Right cardiac atrium (tissue), 5 donors: ENCODE measurements around the gene ADCY7. TPM values are rescaled to one million over a fixed set of nuclear protein-coding genes. Genes with fewer than 3 reads are reported as not detected.

ENCODE experiments used
- ATAC-seq, 2 donors: fragments of 200-7000 bp; cut with Tn5 transposase; one replicate each; pipeline versions ENCODE4 v1.8.0 to v1.9.1; 2020; ENCODE audit warnings: moderate library complexity in 2 of 2, mild to moderate bottlenecking in 1 of 2
- DNase-seq, 3 donors: peaks; one replicate each; pipeline ENCODE4 v3.0.0-alpha.2; 2020
- H3K27ac ChIP-seq: one replicate; pipeline ENCODE4 v1.5.1; 2013; ENCODE audit warnings: mild to moderate bottlenecking, low read length, control low read depth, moderate library complexity
- H3K27me3 ChIP-seq: one replicate; pipeline ENCODE4 v1.6.1; 2013; ENCODE audit not compliant: control insufficient read depth, insufficient read depth
- H3K4me1 ChIP-seq: one replicate; pipeline ENCODE4 v1.6.1; 2013; ENCODE audit warnings: low read length; ENCODE audit not compliant: control insufficient read depth, insufficient read depth
- H3K4me3 ChIP-seq: one replicate; pipeline ENCODE4 v1.5.1; 2013; ENCODE audit warnings: low read length, control low read depth
- H3K9me3 ChIP-seq: one replicate; pipeline ENCODE4 v1.6.1; 2013; ENCODE audit warnings: low read length; ENCODE audit not compliant: control insufficient read depth
- WGBS: extraction: QIAGEN DNeasy Blood & Tissue Kit; methylation state at CpG from one replicate; pipeline ENCODE4 v1.1.7; 2013; 5-methylcytosine and 5-hydroxymethylcytosine counted together
- intact Hi-C, 4 donors: fragments of 100-400 bp; cut with DNase I; formaldehyde crosslinking; loops; one replicate each; pipeline versions ENCODE4 v1.11.0 to v1.14.0; 2022 to 2023
- polyA plus RNA-seq: library from polyadenylated mRNA; stranded (reverse); fragments of 200-250 nt; gene quantifications from one replicate; pipeline ENCODE4 v1.2.3, GENCODE V29; 2013
- total RNA-seq, 4 donors: library from RNA; stranded (reverse); fragmentation: NEBNext Ultra II Directional; extraction: Animal tissue kit (Norgen Biotek cat#: 25700); gene quantifications; one replicate each; pipeline ENCODE4 v1.2.1, GENCODE V29; 2021
- donor health status: healthy with polysubstance abuse.
- donor health status: DM: no; HTN: yes; CAD: no.
- donor health status: DM: no; HTN: no; CAD: no.
- donor health status: DM: no; HTN: yes; CAD: no; lungs with severe emphysema.
- donor health status: DM: yes; HTN: yes; CAD: no.

The ADCY7 gene
- total and polyA plus RNA-seq, 5 donors = 4.8 to 21.2 (median 17.6) TPM

DNA sequence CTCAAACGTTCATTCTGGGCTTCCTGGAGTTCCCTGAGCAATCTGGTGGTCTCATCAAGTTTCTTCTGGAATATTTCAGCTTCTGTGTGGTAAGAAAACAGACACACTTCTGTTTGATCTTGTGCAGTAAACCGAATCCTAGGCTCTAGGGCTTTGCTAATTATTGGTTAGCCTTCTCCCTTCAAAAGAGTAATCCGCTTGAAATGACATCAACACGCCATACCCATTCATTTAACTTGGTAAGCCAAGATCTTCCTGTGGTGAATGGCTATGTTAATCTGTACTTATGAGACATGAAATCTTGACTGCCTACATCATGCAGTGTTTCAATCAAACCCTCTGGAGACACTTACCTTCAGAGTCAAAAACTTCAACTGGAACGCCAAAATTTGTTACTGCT lies 54.0 kb downstream of the ADCY7 start:
- H3K4me3 ChIP-seq = no peak overlapping the region

GRCh38 chr16:50322333-50322732 lies 56.0 kb downstream of the ADCY7 start:
- no peak for ATAC-seq
- WGBS = 77% methylated on average over 1 of the region's 1 CpG
- intact Hi-C loops = no loop called here
- H3K27me3 ChIP-seq = no peaks in the 10 kb centered on the region
- no peak for DNase-seq
- H3K4me3 ChIP-seq = no peak overlapping the region
- no peak overlapping the region for H3K27ac ChIP-seq
- H3K9me3 ChIP-seq = no peaks in the 10 kb centered on the region
- no peaks in the 10 kb centered on the region for H3K4me1 ChIP-seq

More for the DNA sequence above, 54.0 kb downstream of the ADCY7 start:
- WGBS = 88% methylated on average over 5 of the region's 5 CpGs
- Histone ChIP-seq H3K27ac (no peak overlapping the region), H3K4me1 (no peaks in the 10 kb centered on the region), H3K9me3 (no peaks in the 10 kb centered on the region), H3K27me3 (no peaks in the 10 kb centered on the region)
- DNase-seq (no peak), ATAC-seq (no peak)
- intact Hi-C loops = no loop called here

- intact Hi-C loops = no loop called here
- 66% methylated on average over 11 of the region's 11 CpGs for WGBS
- Histone ChIP-seq H3K27me3 (no peaks in the 10 kb centered on the region), H3K27ac (no peak overlapping the region), H3K4me1 (no peaks in the 10 kb centered on the region), H3K9me3 (no peaks in the 10 kb centered on the region), H3K4me3 (no peak overlapping the region)
- peak in 1 of 3 donors; percentile 21 for DNase-seq
- ATAC-seq = no peak
These were observed 57.1 kb downstream of the ADCY7 start for GRCh38 chr16:50323335-50324011.

GRCh38 chr16:50324345-50324744 lies 58.0 kb downstream of the ADCY7 start:
- no peak overlapping the region for H3K27ac ChIP-seq

DNA sequence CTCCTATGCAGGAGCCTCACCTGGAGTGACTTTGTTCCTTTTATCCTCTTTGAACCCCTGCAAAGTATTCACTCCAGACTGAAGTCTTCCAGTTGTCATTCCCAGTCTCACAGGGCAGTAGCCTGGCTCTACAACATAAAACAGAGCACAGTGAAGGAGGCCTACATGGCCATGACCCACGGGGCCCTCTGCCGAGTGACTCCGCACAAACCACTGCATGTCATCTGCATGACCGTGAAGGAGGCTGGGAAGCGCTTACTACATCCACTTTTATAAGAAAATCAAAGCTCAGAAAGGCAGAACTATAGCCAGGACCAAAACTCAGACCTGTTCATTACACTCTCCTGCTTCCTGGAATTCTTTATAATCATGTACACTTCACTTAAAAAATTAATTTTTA lies 59.9 kb downstream of the ADCY7 start:
- H3K4me1 ChIP-seq = no peaks in the 10 kb centered on the region
- intact Hi-C loops = no loop called here
- WGBS = 86% methylated on average over 5 of the region's 5 CpGs
- H3K4me3 ChIP-seq = no peak overlapping the region
- H3K27ac ChIP-seq = no peak overlapping the region
- H3K27me3 ChIP-seq = no peaks in the 10 kb centered on the region
- H3K9me3 ChIP-seq = no peaks in the 10 kb centered on the region
- ATAC-seq (no peak), DNase-seq (no peak)

More at GRCh38 chr16:50324345-50324744, 58.0 kb downstream of the ADCY7 start:
- Histone ChIP-seq H3K27me3 (no peaks in the 10 kb centered on the region), H3K4me3 (no peak overlapping the region), H3K4me1 (no peaks in the 10 kb centered on the region), H3K9me3 (no peaks in the 10 kb centered on the region)
- intact Hi-C loops = no loop called here
- ATAC-seq (no peak), DNase-seq (no peak)
- WGBS = 78% methylated on average over 6 of the region's 6 CpGs

DNA sequence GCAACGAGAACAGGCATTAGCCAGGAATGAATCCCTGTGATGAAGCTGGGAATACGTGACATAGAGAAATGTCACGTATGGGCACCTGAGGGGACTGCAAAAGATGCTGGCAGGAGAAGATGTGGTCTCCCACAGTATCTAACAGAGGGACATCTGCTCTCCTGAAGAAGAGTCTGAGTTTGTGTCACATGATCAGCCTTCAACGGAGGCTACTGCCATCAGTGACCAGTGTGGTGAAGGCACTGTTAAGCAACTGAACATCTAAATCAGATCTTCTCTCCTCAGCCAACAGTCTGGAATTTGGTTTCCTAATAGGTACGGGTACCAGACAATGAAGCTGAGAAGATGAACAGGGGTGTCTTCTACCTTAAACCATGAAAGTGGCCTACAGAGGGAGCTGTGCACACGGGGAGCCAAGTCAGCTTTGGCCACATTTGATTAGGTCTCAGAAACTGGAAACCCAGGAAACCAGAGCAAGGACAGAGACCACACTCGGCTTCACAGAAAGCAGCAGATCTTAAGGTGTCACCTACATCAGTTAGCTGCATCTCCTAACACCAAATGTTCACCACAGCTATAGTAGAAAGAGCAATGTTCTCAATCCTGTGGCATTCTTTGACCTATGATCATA lies 60.6 kb downstream of the ADCY7 start:
- 64% methylated on average over 7 of the region's 7 CpGs for WGBS
- no peak overlapping the region for H3K4me3 ChIP-seq
- no peaks in the 10 kb centered on the region for H3K27me3 ChIP-seq
- H3K4me1 ChIP-seq = no peaks in the 10 kb centered on the region
- H3K27ac ChIP-seq = no peak overlapping the region
- intact Hi-C loops = no loop called here
- no peaks in the 10 kb centered on the region for H3K9me3 ChIP-seq
- peak in 1 of 2 donors; percentile 29 for ATAC-seq
- peak in 1 of 3 donors; percentile 65 for DNase-seq

GRCh38 chr16:50329446-50330189 lies 63.3 kb downstream of the ADCY7 start:
- WGBS = 54% methylated on average over 11 of the region's 11 CpGs

GRCh38 chr16:50331570-50331969 lies 65.2 kb downstream of the ADCY7 start:
- Histone ChIP-seq H3K4me1 (no peaks in the 10 kb centered on the region), H3K9me3 (no peaks in the 10 kb centered on the region), H3K27me3 (no peaks in the 10 kb centered on the region), H3K27ac (no peak overlapping the region), H3K4me3 (no peak overlapping the region)
- DNase-seq (no peak), ATAC-seq (no peak)
- 88% methylated on average over 5 of the region's 5 CpGs for WGBS
- intact Hi-C loops = loop anchor here in 1 of 4 donors (10.0 kb wide), 1 partner anchor 107 kb away; no protein-coding TSS in a partner anchor

More at GRCh38 chr16:50329446-50330189, 63.3 kb downstream of the ADCY7 start:
- intact Hi-C loops = loop anchor here in 1 of 4 donors (10.0 kb wide), 1 partner anchor 105 kb away; no protein-coding TSS in a partner anchor
- Histone ChIP-seq H3K4me1 (no peaks in the 10 kb centered on the region), H3K4me3 (no peak overlapping the region), H3K27me3 (no peaks in the 10 kb centered on the region), H3K9me3 (no peaks in the 10 kb centered on the region), H3K27ac (no peak overlapping the region)
- DNase-seq = peak in 1 of 3 donors; percentile 55
- ATAC-seq = peak; percentile 29 to 57

- no peak for ATAC-seq
These were observed 66.2 kb downstream of the ADCY7 start for GRCh38 chr16:50332599-50332998.

DNA sequence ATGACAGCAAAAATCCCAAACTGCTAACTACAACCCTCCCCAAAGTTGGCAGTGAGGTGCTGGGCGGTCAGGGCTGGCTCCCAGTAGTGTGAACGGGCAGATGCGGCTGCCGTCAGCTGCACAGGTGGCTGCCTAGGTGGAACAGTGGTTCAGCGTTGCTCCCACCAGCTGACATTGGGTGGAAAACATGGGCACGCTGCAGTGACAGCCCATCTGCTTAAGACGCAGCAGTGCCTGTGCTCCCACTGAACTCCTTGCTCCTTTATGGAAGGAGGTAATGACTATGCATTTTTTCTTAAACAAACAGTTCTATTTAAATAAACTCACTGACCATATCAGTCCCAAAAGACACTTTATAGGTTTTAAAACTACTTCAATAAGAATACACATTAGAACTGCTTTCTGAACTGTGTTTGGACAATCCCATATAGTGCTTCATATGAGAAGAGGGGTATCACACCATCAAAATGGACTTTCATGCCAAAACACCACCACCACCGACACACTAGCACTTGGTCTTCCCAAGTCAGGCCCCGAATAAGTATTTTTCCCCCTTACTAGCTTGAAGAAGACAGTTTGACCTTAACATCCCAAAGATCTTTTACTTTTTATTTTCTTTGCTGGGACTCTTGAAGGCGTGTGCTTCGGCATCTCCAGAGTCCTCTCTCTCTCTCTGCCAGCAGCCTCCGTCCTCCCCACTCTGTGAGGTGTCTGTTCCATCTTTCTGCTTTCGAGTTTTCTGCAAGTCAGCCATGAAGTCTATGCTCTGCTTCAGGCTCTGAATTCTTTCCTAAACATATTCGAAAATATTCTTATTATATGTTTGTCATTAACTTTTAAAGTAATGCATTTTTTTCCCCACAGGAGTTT lies 68.0 kb downstream of the ADCY7 start:
- H3K27me3 ChIP-seq = no peaks in the 10 kb centered on the region
- H3K4me3 ChIP-seq = no peak overlapping the region
- no peaks in the 10 kb centered on the region for H3K4me1 ChIP-seq
- no peak for DNase-seq
- intact Hi-C loops = loop anchor here in 1 of 4 donors (10.0 kb wide), 1 partner anchor 110 kb away; no protein-coding TSS in a partner anchor
- no peaks in the 10 kb centered on the region for H3K9me3 ChIP-seq
- H3K27ac ChIP-seq = no peak overlapping the region
- 93% methylated on average over 14 of the region's 14 CpGs for WGBS
- ATAC-seq = no peak

More at GRCh38 chr16:50332599-50332998, 66.2 kb downstream of the ADCY7 start:
- H3K27me3 ChIP-seq = no peaks in the 10 kb centered on the region
- WGBS = 97% methylated on average over 3 of the region's 3 CpGs
- H3K9me3 ChIP-seq = no peaks in the 10 kb centered on the region
- no peaks in the 10 kb centered on the region for H3K4me1 ChIP-seq
- H3K4me3 ChIP-seq = no peak overlapping the region
- H3K27ac ChIP-seq = no peak overlapping the region
- DNase-seq = no peak
- intact Hi-C loops = loop anchor here in 1 of 4 donors (10.0 kb wide), 1 partner anchor 108 kb away; no protein-coding TSS in a partner anchor
